K562 (cell line): ENCODE data around the gene CD84. TPM values are rescaled to one million over a fixed set of nuclear protein-coding genes. Genes with fewer than 3 reads are reported as not detected.

Experiments
- ATAC-seq: fragments of 200-7000 bp; cut with Tn5 transposase; 3 replicates; pipeline ENCODE4 v1.9.1; 2020; ENCODE audit warnings: moderate library complexity
- BruUV-seq: library from RNA; stranded (reverse); fragments of 400-500 nt; replicated peaks from 2 replicates; lab custom pipeline; 2021; lab: Mats Ljungman, UMichigan
- CTCF ChIA-PET: fragments of 300-600 bp; formaldehyde crosslinking; extraction: SDS; loops from one replicate; lab custom pipeline; 2021; ENCODE audit warnings: low intra/inter-chr PET ratio; lab: Yijun Ruan, JAX
- POLR2A ChIA-PET: fragments of 300-600, 350-650 bp; sonication (Branson Sonifier 250); formaldehyde crosslinking; extraction: SDS; loops from one replicate; lab custom pipeline; 2021; ENCODE audit warnings: antibody characterized with exemption, inconsistent platforms; lab: Yijun Ruan, JAX
- DNase-seq, 4 experiments: peaks; one replicate each; pipeline versions ENCODE4 v3.0.0 to v3.0.0-alpha.2; 2011 to 2018; ENCODE audit warnings: low spot score in 3 of 4, mixed read lengths in 3 of 4; ENCODE audit errors: extremely low read depth in 1 of 4
- FAIRE-seq: peaks from 2 replicates; lab custom pipeline; 2011; peaks lifted over from hg19 to GRCh38; lab: Jason Lieb, UNC
- H2AFZ ChIP-seq: 2 replicates; pipeline ENCODE4 v1.6.0; 2011; ENCODE audit warnings: low read depth, low read length, control low read depth, inconsistent platforms
- H3K27ac ChIP-seq: fragments of 200-600 bp; 3 replicates; pipeline ENCODE4 v1.8.0; 2011; ENCODE audit warnings: low read depth, mild to moderate bottlenecking, control low read depth, inconsistent platforms, low read length, moderate library complexity, mixed read lengths; ENCODE audit errors: extremely low read depth
- H3K27me3 ChIP-seq, 2 experiments: fragments of 300-600 bp in 1 of 2; 2 replicates in 1 of 2; 3 replicates in 1 of 2; pipeline versions ENCODE4 v1.6.0 to v1.8.0; 2011; ENCODE audit warnings: inconsistent platforms in 2 of 2, low read length in 2 of 2, mild to moderate bottlenecking in 1 of 2, mixed read lengths in 1 of 2, moderate library complexity in 1 of 2; ENCODE audit not compliant: control insufficient read depth in 2 of 2, insufficient read depth in 2 of 2
- H3K36me3 ChIP-seq: fragments of 300-600 bp; 3 replicates; pipeline ENCODE4 v1.8.0; 2011; ENCODE audit warnings: mild to moderate bottlenecking, low read length, inconsistent platforms; ENCODE audit not compliant: control insufficient read depth, insufficient read depth
- H3K4me1 ChIP-seq, 2 experiments: fragments of 200-600 bp in 1 of 2; replicated peaks in 1 of 2; 2 replicates in 1 of 2; 3 replicates in 1 of 2; pipeline versions ENCODE4 v1.5.1 to v1.8.0; 2011; ENCODE audit warnings: inconsistent platforms in 2 of 2, low read length in 2 of 2, mild to moderate bottlenecking in 1 of 2, mixed read lengths in 1 of 2, moderate library complexity in 1 of 2; ENCODE audit not compliant: control insufficient read depth in 2 of 2, insufficient read depth in 2 of 2
- H3K4me2 ChIP-seq: 2 replicates; pipeline ENCODE4 v1.6.1; 2011; ENCODE audit warnings: low read length, control low read depth, inconsistent platforms, mixed read lengths; ENCODE audit not compliant: insufficient read depth
- H3K4me3 ChIP-seq: fragments of 200-600 bp; sonication (generic), shearing (Covaris generic); 2 replicates; pipeline ENCODE4 v1.5.1; 2016; ENCODE audit warnings: control low read depth, inconsistent platforms
- H3K79me2 ChIP-seq: fragments of 200-600 bp; 3 replicates; pipeline ENCODE4 v1.8.0; 2011; ENCODE audit warnings: low read length, inconsistent platforms; ENCODE audit not compliant: control insufficient read depth, insufficient read depth
- H3K9ac ChIP-seq, 2 experiments: 2 replicates each; pipeline versions ENCODE4 v1.6.0 to v1.6.1; 2011; ENCODE audit warnings: low read depth in 2 of 2, low read length in 2 of 2, control low read depth in 1 of 2, inconsistent platforms in 1 of 2, mild to moderate bottlenecking in 1 of 2, mixed read lengths in 1 of 2; ENCODE audit not compliant: insufficient read depth in 1 of 2
- H3K9me1 ChIP-seq: one replicate; pipeline ENCODE4 v1.6.0; 2011; ENCODE audit warnings: inconsistent platforms, mild to moderate bottlenecking, low read length, moderate library complexity; ENCODE audit not compliant: control insufficient read depth, insufficient read depth
- H3K9me3 ChIP-seq: replicated peaks from 2 replicates; pipeline ENCODE4 v1.5.1; 2011; ENCODE audit warnings: low read depth, low read length, inconsistent platforms; ENCODE audit not compliant: control insufficient read depth, insufficient read depth
- H4K20me1 ChIP-seq: replicated peaks from 2 replicates; pipeline ENCODE4 v1.6.1; 2011; ENCODE audit warnings: low read length, inconsistent platforms, mixed read lengths; ENCODE audit not compliant: control insufficient read depth, insufficient read depth
- CHAMP1 ChIP-seq: fragments of 450-650 bp; IDR thresholded peaks from 2 replicates; pipeline ENCODE4 v1.6.1; 2016; ENCODE audit warnings: mild to moderate bottlenecking
- GMEB1 ChIP-seq: fragments of 250-450 bp; sonication (Bioruptor Pico); IDR thresholded peaks from 2 replicates; pipeline ENCODE4 v1.4.0; 2020; ENCODE audit warnings: mild to moderate bottlenecking
- GTF3C2 ChIP-seq: IDR thresholded peaks from 3 replicates; pipeline ENCODE4 v1.6.1; 2011; ENCODE audit warnings: borderline replicate concordance, mild to moderate bottlenecking, moderate library complexity; ENCODE audit not compliant: insufficient read length; ENCODE audit errors: extremely low read depth
- POLR3G ChIP-seq: IDR thresholded peaks from 2 replicates; pipeline ENCODE4 v1.6.1; 2011; ENCODE audit not compliant: insufficient read length, insufficient replicate concordance; ENCODE audit errors: extremely low read depth
- RREB1 ChIP-seq: fragments of 250-450 bp; sonication (Bioruptor Pico); IDR thresholded peaks from 2 replicates; pipeline ENCODE4 v1.4.0; 2020
- ZNF449 ChIP-seq: fragments of 250-450 bp; sonication (Bioruptor Pico); IDR thresholded peaks from 2 replicates; pipeline ENCODE4 v1.8.0; 2022; ENCODE audit warnings: moderate library complexity, mild to moderate bottlenecking, inconsistent platforms
- WGBS: fragments of 100-300 bp; shearing (Covaris generic); methylation state at CpG from one replicate; pipeline ENCODE4 v1.1.6; 2016; ENCODE audit warnings: low coverage, mixed read lengths; ENCODE audit not compliant: insufficient coverage; ENCODE audit errors: missing lambda C conversion rate; 5-methylcytosine and 5-hydroxymethylcytosine counted together
- in situ Hi-C: fragments of 300-500 bp; cut with MboI; formaldehyde crosslinking; loops from 4 replicates; pipeline ENCODE4 v1.15.0; 2018; ENCODE audit warnings: inconsistent platforms, mixed read lengths
- intact Hi-C: fragments of 100-400 bp; cut with micrococcal nuclease; formaldehyde crosslinking; loops from 2 replicates; pipeline ENCODE4 v1.14.2; 2022
- polyA plus RNA-seq, 8 experiments: library from polyadenylated mRNA; depleted of rRNA in 4 of 8; stranded (reverse) in 5 of 8; unstranded in 3 of 8; fragments of >200 nt; fragmentation: Nextera tagmentation in 2 of 8; fragmentation: Illumina TruSeq in 1 of 8; extraction: Ambion mirVana in 2 of 8; extraction: Trizol in 1 of 8; gene quantifications; 2 replicates each; pipeline versions ENCODE4 v1.2.1 to v1.2.3, GENCODE V29; 2011 to 2014; ENCODE audit warnings: inconsistent platforms in 1 of 8, missing spikeins in 1 of 8
- total RNA-seq, 7 experiments: library from RNA; depleted of rRNA in 6 of 7; stranded (reverse); fragments of >200 nt in 6 of 7; fragmentation: Illumina TruSeq in 2 of 7; extraction: Trizol in 2 of 7; gene quantifications; 2 replicates each; pipeline versions ENCODE4 v1.2.1 to v1.2.3, GENCODE V29; 2011 to 2021; ENCODE audit warnings: low replicate concordance in 1 of 7

Gene CD84
- total and polyA plus RNA-seq, 9 of the 15 experiments (the other 6 are each of a cell fraction or from before 2014, with no cell fraction given), result 0.82 to 6.8 (median 2.0) TPM

- H3K36me3 ChIP-seq, result no peaks in the 10 kb centered on the region
- no peak overlapping the region for H3K27ac ChIP-seq
- DNase-seq (no peak), FAIRE-seq (no peak), ATAC-seq (no peak)
- no peak overlapping the region for H3K9ac ChIP-seq
- CTCF ChIA-PET, result no interaction called here
- 11% methylated on average over 1 of the region's 1 CpG for WGBS
- no peak overlapping the region for H3K4me3 ChIP-seq
- peak overlapping the region; percentile 25 for H2AFZ ChIP-seq
- intact Hi-C loops (loop anchor here (5.0 to 10.0 kb wide), 2 partner anchors 42 to 139 kb away; no protein-coding TSS in a partner anchor), in situ Hi-C loops (no loop called here)
- H3K4me2 ChIP-seq, result no peak overlapping the region
- no peaks in the 10 kb centered on the region for H3K9me3 ChIP-seq
- POLR2A ChIA-PET, result interaction anchor here (0.5 to 2.2 kb wide), 2 partner anchors 15 to 36 kb away, joined by 3 to 6 read pairs; no protein-coding TSS in a partner anchor
- no peaks in the 10 kb centered on the region for H3K9me1 ChIP-seq
- no peaks in the 10 kb centered on the region for H3K79me2 ChIP-seq
- H4K20me1 ChIP-seq, result no peaks in the 10 kb centered on the region
- no peaks in the 10 kb centered on the region for H3K27me3 ChIP-seq
- peaks cover 10 to 47% of the 10 kb centered on the region in 2 experiments; a peak in 4 of 5 replicates for H3K4me1 ChIP-seq
- BruUV-seq, result no TSS peak
- TF ChIP-seq RREB1 (CRISPR knock-in tag) (no peak), POLR3G (no peak), CHAMP1 (no peak), ZNF449 (CRISPR knock-in tag) (no peak), GTF3C2 (no peak), GMEB1 (no peak)
These were observed 46.0 kb upstream of the CD84 start for GRCh38 chr1:160625321-160625720.
